Measurements from ENCODE around the gene NRG3.

DNA sequence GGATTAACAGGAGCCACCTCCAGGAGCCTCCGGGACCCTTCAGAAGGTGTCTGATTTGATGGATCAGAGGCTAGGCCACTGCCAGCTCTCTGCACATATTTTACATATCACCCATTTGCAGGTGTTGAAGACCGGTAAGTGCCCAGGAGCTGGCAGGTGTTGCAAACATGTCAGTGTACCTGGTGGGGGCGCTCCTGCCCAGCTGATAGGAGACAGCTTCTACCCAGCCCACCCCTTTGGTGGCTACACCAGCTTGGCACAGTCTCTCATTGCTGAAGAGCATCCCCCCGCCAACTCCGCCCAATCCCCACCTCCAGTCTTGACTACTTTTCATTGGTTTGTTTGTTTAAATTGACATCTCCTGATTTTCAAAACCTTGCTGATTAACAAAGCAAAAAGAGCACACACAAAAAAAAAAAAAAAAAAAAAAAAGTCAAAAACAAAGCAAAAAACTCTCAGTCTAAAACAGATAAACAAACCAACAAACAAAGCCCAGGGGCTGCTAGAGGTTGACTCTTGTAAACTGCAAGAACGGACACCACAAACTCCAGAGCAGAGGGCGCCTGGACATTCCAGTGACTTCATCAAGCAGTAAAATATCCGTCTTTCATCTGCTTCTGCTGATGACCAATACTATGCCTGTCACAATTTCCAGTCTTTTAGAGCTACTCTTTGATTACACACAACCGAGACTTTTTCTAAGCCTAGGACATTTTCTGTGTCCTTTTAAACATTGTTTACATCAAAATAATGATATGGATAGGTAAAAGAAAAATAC, 275.3 kb downstream of the NRG3 start:
- TF ChIP-seq, protein P1, sequence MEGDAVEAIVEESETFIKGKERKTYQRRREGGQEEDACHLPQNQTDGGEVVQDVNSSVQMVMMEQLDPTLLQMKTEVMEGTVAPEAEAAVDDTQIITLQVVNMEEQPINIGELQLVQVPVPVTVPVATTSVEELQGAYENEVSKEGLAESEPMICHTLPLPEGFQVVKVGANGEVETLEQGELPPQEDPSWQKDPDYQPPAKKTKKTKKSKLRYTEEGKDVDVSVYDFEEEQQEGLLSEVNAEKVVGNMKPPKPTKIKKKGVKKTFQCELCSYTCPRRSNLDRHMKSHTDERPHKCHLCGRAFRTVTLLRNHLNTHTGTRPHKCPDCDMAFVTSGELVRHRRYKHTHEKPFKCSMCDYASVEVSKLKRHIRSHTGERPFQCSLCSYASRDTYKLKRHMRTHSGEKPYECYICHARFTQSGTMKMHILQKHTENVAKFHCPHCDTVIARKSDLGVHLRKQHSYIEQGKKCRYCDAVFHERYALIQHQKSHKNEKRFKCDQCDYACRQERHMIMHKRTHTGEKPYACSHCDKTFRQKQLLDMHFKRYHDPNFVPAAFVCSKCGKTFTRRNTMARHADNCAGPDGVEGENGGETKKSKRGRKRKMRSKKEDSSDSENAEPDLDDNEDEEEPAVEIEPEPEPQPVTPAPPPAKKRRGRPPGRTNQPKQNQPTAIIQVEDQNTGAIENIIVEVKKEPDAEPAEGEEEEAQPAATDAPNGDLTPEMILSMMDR (IDR thresholded peaks at IDR 0.05; ENCODE audit: control extremely low read depth in 1 of 3, insufficient read depth in 1 of 3, low read depth in 1 of 3, low read length in 3 of 3) = peak; percentile 87 to 95 (median 94)
- TF ChIP-seq EP300 (IDR thresholded peaks at IDR 0.05; ENCODE audit: borderline replicate concordance in 1 of 2, low read depth in 2 of 2, low read length in 2 of 2) = no peak
- TF ChIP-seq RAD21 (IDR thresholded peaks at IDR 0.05 in 1 of 2, conservative IDR thresholded peaks at IDR 0.05 in 1 of 2; ENCODE audit: low read depth in 2 of 2, low read length in 2 of 2) = peak; percentile 98
- TF ChIP-seq EZH2 (IDR thresholded peaks at IDR 0.05; ENCODE audit: low read depth, low read length, severe bottlenecking) = no peak
